Stimulated activated CD4-positive, alpha-beta T cell treated with anti-CD3 and anti-CD28 coated beads, Interleukin-4, amount 100 ng/mL, for 1 hour (primary cell): ENCODE measurements around the gene TPH2.
A peak's percentile ranks its signal among the peaks of the same experiment; 100 is the strongest.

Experiments
- DNase-seq: peaks from one replicate; pipeline ENCODE4 v3.0.0-alpha.2; 2020

The TPH2 gene

GRCh38 chr12:71938728-71939385 lies at the start of gene TPH2:
TPH2 (plus strand) TSS chr12:71938845; CDS start chr12:71938987, 142 bp downstream.
- peak; percentile 50 for DNase-seq

GRCh38 chr12:71890475-71890874 lies 48.2 kb upstream of the TPH2 start:
- DNase-seq = no peak

- no peak for DNase-seq
These were observed 46.6 kb upstream of the TPH2 start for GRCh38 chr12:71892059-71892458.

DNA sequence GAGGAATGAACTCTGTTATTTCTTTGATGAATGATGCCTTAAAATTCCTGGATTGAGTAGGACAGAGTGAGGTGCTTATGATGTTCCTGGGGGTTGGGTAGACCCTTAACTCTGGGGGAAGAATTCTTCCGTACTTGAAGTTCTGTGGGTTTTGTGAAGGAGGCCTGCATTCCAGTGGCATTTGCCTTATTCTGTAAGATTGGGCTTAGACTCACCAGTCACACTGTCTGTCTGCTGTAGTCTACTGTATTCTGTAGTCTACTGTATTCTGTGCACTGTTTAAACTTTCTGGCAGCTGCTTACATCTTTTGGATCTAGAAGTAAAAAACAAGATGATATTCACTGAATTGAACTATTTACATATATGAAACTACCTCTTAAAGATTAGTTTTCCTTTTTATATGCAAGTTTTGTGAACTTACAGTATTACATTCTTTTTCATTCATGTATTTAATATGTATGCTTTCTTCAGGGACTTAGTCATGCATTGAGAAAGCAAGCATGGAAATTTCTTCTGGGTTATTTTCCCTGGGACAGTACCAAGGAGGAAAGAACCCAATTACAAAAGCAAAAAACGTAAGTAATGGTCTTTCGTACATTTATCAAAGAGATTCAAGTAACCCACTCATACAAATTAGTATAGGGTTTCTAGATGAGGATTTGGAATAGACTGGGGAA lies 42.3 kb upstream of the TPH2 start:
- DNase-seq = no peak

DNA sequence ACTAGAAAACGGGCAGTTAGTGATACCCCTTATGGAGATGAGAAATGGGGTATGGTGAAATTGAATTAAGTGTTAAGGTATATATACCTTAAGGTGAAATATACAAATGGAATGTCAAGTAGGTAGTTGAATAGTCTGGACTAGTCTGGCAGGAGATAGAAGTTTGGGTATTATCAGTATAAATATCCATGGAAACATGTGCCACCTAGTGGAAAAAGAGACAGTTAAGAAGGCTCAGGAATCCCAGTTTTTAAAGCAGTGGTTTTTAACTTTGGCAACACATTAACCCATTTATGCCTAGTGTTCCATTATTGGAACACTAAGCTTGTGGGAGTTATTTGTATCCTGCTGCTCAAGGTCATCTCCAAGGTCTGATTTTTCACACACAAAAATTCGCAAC lies 38.6 kb upstream of the TPH2 start:
- DNase-seq = no peak

DNA sequence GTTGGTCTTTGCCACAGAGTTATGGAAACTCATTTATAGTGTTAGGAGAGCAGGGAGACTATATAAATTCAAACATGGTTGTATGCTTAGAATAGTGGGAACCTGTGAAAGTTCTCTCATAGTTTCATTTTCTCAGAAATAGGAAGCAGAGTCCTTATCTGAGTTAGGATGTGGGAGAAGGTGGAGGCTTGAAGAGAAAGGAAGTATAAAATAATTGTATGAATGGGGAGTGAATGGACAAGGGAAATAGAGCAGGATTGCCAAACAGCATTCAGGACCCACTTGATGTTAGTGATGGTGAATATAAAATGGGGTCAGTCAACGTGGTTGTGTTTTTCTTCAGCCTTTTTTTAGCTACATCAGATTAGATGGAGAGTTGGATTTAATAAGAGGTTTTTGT lies 34.0 kb upstream of the TPH2 start:
- no peak for DNase-seq

- no peak for DNase-seq
These were observed 3.1 kb upstream of the TPH2 start for GRCh38 chr12:71935594-71935993.

DNA sequence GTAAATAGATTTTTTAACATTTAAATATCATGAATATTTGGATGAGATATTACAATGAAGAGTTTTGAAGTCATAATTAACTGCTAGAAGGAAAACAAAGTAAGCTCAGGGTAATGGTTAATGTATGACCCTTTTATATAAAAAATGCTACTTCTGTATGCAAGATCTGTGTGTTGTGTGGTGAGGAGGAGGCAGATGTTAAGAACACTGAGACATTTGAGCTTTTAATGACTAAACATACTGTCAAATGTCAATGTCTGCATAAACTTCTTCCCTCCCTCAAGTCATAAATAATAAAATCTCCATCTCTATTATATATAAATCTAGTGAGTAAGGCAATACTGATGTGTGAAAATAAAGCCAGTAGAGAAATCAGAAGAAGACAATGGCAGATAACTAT lies 1.4 kb downstream of the TPH2 start:
- DNase-seq = no peak

GRCh38 chr12:71941174-71941573 lies 2.5 kb downstream of the TPH2 start:
- DNase-seq = no peak

DNA sequence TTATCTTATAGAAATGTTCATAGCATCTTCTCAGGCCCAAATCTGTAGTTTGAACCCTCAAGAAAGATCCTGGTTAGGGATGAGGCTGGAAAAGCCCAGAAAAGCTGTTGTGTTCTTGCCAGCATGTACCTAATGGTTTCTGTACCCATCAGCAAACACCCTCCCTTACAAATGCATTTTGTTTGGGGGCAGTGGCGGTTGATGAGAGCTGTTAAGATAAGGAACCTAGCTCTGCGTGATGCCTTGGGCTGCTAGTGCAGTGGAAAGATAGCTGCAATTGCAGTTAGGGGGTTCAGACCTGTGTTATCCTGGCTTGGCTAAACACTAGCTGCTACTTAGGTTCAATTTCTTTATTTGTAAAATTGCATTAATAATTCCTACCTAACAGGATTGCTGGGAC lies 3.6 kb downstream of the TPH2 start:
- DNase-seq = no peak

DNA sequence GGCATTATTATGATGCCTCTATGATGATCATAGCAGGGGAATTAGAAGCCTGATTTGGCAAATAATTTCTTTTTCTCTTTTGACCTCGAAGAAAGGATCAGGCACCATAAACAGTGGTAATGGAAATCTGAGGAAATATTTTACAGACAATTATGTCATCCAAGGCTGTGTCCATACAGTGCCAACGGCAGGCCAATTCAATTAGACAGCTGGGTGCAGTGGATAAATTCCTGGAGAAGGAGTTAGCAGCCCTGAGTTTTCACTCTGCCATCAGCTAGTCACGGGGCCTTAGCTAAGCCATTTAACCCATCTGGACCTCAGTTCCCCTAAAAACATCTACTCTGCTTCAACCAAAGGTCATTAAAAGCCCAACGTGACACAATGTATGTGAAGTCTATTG lies 4.1 kb downstream of the TPH2 start:
- DNase-seq = no peak

DNA sequence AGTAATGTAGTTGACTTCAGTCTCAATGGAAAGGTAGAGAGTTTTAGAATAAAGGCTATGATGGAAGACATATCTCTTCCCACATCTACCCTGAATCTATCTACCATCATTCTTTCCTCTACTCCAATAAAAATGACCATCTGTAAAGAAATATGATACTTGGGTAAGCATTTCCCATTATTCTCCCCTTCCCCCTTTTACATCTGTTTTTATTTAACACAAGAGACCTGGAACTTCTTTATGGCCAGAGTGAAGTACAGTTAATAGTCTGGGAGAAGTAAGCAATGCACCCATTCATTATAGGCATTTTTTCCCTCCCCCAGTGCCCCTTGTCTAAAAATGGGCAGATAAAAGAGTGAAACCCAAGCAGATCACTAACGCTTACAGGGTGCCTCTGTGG lies 6.5 kb downstream of the TPH2 start:
- DNase-seq = no peak

GRCh38 chr12:71945883-71946282 lies 7.2 kb downstream of the TPH2 start:
- no peak for DNase-seq

GRCh38 chr12:71947645-71948105 lies 9.0 kb downstream of the TPH2 start:
- DNase-seq = no peak

DNA sequence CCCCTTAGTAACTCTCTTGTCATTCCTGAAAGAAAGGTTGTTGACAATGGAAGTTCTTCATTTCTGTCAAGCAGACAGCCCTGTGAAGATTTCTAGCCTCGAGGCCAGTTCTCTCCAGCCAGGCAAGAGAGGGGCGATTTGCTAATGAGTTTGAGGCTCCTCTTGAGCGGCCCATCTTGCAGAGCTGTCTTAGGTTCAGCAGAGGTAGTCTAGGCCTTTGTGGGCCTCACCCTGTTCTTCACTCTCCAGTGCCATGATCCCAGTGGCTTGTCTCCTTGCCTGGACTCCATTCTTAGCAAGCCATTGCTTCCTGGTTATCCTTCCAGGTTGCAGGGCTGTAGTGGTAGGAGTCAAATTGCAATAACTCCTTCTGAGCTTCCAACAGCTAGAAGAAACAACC lies 9.7 kb downstream of the TPH2 start:
- no peak for DNase-seq

DNA sequence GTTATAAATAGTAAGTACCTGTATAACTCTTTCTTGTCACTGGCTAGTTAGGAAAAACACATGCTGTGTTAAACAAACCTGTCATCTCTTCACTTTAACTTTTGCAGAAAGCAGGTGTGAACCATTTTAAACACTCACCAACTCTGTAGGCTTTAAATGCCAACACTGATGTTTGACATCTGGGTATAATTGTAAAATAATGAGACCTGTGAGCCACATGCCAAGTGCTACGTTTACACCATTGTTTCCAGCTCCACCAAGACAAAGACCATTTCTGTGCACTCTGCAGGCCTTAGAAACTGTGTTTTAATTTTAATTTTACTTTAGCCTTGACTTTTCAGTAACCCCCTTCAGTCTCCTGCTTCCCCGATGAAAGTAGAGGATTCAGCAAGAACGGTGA lies 11.0 kb downstream of the TPH2 start:
- no peak for DNase-seq

- DNase-seq = no peak
These were observed 11.8 kb downstream of the TPH2 start for GRCh38 chr12:71950404-71950803.

DNA sequence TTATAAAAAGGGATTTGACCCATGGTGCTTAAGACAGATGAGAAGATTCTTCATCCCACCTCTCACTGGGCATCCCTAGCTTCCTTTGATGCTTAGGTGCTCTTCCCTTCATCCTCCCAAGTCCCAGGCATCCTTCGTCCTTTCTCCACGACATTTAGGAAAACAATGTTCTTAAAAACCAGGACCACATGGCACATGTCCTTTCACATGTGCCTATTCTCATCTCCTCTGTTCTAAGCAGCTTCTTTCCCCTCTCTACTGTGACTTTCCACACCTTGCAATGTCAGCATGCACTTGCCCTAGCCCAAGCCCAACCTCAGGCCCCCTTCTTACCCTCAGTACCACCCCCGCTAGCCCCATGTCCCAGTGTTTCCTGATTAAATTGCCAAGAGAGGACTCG lies 12.2 kb downstream of the TPH2 start:
- DNase-seq = no peak

DNA sequence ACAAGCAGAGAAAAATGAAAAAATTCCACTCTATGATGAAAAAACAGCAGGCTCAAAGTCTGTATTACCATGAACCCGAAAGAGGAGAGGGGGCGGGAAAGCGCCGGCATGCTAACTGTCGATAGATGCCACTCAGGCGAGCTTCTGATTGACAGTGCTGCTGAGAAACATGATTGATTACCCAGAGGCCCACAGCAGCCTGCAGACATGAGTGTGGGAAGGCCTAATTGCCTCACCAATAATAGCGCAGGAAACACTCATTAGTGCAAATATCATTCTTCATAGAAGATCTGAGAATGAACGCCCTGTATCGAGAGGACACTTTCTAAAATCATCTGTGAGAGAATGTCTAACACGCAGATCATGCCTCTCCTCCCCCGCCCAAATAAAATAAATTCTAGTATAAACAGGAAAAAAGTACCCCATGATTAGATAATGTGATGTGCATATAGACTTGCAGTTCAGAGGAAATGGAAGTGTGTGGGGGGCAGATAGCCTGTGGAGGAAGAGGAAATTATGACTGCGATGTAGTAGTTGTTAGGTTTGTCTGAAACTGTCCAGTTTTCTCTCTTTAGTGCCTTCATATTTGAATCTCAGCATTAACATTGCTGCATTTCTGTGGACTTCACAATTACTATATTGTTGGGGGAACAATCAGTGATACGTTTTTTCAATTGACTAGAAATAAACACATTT lies 15.6 kb downstream of the TPH2 start:
- DNase-seq = no peak

- no peak for DNase-seq
These were observed 16.2 kb downstream of the TPH2 start for GRCh38 chr12:71954861-71955260.

DNA sequence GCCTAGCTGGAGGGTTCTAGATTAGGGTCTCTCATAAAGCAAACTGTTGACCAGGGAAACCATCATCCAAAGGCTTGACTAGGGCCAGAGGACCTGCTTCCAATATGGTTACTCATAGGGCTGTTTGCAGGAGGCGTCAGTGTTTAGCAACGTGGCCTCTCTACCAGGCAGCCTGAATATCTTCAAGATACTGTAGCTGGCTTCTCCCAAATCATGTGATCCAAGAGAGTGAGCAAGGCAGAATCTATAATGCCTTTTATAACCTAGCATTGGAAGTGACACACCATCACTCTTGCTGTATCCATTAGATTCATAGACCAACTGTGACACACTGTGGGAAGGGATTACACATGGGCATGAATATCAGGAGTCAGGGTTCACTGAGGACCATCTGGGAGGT lies 17.3 kb downstream of the TPH2 start:
- DNase-seq = no peak

- DNase-seq = no peak
These were observed 19.4 kb downstream of the TPH2 start for GRCh38 chr12:71958056-71958455.

DNA sequence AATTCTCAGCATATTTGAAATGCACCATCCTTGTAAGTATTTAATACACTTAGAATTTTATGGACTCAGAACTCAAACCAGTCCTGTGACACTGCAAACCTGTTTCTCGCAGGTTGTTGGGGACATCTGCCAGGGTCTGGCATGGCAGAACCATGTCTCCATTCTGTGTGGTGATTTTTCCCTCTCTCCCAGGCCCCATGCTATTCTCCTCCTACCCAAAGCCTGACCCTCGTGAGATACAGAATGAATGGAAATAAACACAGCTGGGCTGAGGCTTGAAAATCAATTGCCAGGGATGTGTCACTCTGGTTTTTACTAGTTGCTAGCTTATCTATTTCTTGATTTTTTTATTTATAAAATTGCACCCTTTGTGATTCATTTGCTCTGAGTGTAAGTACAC lies 19.8 kb downstream of the TPH2 start:
- no peak for DNase-seq

- no peak for DNase-seq
These were observed 20.4 kb downstream of the TPH2 start for GRCh38 chr12:71958993-71959578.
